Small intestine (tissue), 7 donors: ENCODE measurements around the gene GRIA4. TPM values are rescaled to one million over a fixed set of nuclear protein-coding genes. Genes with fewer than 3 reads are reported as not detected.

ENCODE experiments used
- DNase-seq, 2 donors: peaks; one replicate each; pipeline versions ENCODE4 v3.0.0 to v3.0.0-alpha.2; 2013
- FAIRE-seq: peaks from 2 replicates; lab custom pipeline; 2012; peaks lifted over from hg19 to GRCh38; lab: Jason Lieb, UNC
- H3K27ac ChIP-seq, 3 donors: one replicate each; pipeline ENCODE4 v1.5.1; 2013; ENCODE audit warnings: low read length in 2 of 3, mild to moderate bottlenecking in 2 of 3, control low read depth in 1 of 3, inconsistent platforms in 1 of 3, low read depth in 1 of 3, moderate library complexity in 1 of 3
- H3K27me3 ChIP-seq, 3 donors: one replicate each; pipeline ENCODE4 v1.6.1; 2013; ENCODE audit warnings: low read length in 3 of 3, inconsistent platforms in 1 of 3; ENCODE audit not compliant: control insufficient read depth in 3 of 3, insufficient read depth in 3 of 3
- H3K36me3 ChIP-seq, 3 donors: one replicate each; pipeline ENCODE4 v1.6.1; 2013; ENCODE audit warnings: low read length in 3 of 3, inconsistent platforms in 1 of 3, low read depth in 1 of 3, mild to moderate bottlenecking in 1 of 3, moderate library complexity in 1 of 3; ENCODE audit not compliant: control insufficient read depth in 3 of 3, insufficient read depth in 2 of 3
- H3K4me1 ChIP-seq, 3 donors: one replicate each; pipeline ENCODE4 v1.6.1; 2013; ENCODE audit warnings: low read length in 2 of 3, inconsistent platforms in 1 of 3, low read depth in 1 of 3, mild to moderate bottlenecking in 1 of 3, moderate library complexity in 1 of 3; ENCODE audit not compliant: control insufficient read depth in 3 of 3, insufficient read depth in 2 of 3
- H3K4me3 ChIP-seq, 3 donors: one replicate each; pipeline ENCODE4 v1.5.1; 2013; ENCODE audit warnings: low read length in 3 of 3, control low read depth in 1 of 3, inconsistent platforms in 1 of 3, low read depth in 1 of 3, mild to moderate bottlenecking in 1 of 3, moderate library complexity in 1 of 3
- H3K9me3 ChIP-seq, 2 donors: one replicate each; pipeline ENCODE4 v1.6.1; 2013; ENCODE audit warnings: low read depth in 1 of 2, low read length in 1 of 2; ENCODE audit not compliant: control insufficient read depth in 2 of 2, insufficient read depth in 1 of 2
- WGBS, 3 donors: extraction: QIAGEN DNeasy Blood & Tissue Kit; methylation state at CpG; one replicate each; pipeline ENCODE4 v1.1.7; 2013; 5-methylcytosine and 5-hydroxymethylcytosine counted together
- polyA plus RNA-seq, 4 donors: library from polyadenylated mRNA; stranded (reverse) in 3 of 4; unstranded in 1 of 4; fragments of 200-250 nt in 3 of 4; fragments of 120-200 nt in 1 of 4; gene quantifications; one replicate each; pipeline versions ENCODE4 v1.2.1 to v1.2.3, GENCODE V29; 2013
- donor health status: healthy with polysubstance abuse.
- donor health status: control.
- donor health status: control.
- donor health status: Bipolar disorder and iron deficiency.
- donor health status: healthy.

GRIA4 gene
- polyA plus RNA-seq, 4 donors = 0.34 to 22.9 TPM; not detected in 2

- H3K27me3 ChIP-seq = no peaks in the 10 kb centered on the region
- FAIRE-seq (no peak), DNase-seq (no peak)
- H3K36me3 ChIP-seq = no peaks in the 10 kb centered on the region
- H3K9me3 ChIP-seq = no peaks in the 10 kb centered on the region
- H3K27ac ChIP-seq = no peak overlapping the region
- 49 to 64% (median 49%) methylated on average over 2 of the region's 2 CpGs for WGBS, 3 donors
- H3K4me1 ChIP-seq = no peaks in the 10 kb centered on the region
- no peak overlapping the region for H3K4me3 ChIP-seq
These were observed 83.3 kb downstream of the GRIA4 start for GRCh38 chr11:105693075-105693759.

GRCh38 chr11:105696000-105696399 lies 86.1 kb downstream of the GRIA4 start:
- 81 to 89% (median 89%) methylated on average over 2 of the region's 2 CpGs for WGBS, 3 donors
- no peak for FAIRE-seq
- H3K9me3 ChIP-seq = no peaks in the 10 kb centered on the region

GRCh38 chr11:105697291-105697690 lies 87.4 kb downstream of the GRIA4 start:
- Histone ChIP-seq H3K36me3 (no peaks in the 10 kb centered on the region), H3K4me1 (no peaks in the 10 kb centered on the region), H3K27ac (no peak overlapping the region), H3K9me3 (no peaks in the 10 kb centered on the region), H3K27me3 (no peaks in the 10 kb centered on the region), H3K4me3 (no peak overlapping the region)
- no peak for FAIRE-seq
- 19 to 39% (median 37%) methylated on average over 1 of the region's 1 CpG for WGBS, 3 donors
- no peak for DNase-seq

More at GRCh38 chr11:105696000-105696399, 86.1 kb downstream of the GRIA4 start:
- no peak for DNase-seq
- Histone ChIP-seq H3K27ac (no peak overlapping the region), H3K36me3 (no peaks in the 10 kb centered on the region), H3K4me3 (no peak overlapping the region), H3K4me1 (no peaks in the 10 kb centered on the region), H3K27me3 (no peaks in the 10 kb centered on the region)

GRCh38 chr11:105699203-105699602 lies 89.3 kb downstream of the GRIA4 start:
- H3K9me3 ChIP-seq = no peaks in the 10 kb centered on the region
- FAIRE-seq (no peak), DNase-seq (no peak)
- no peak overlapping the region for H3K27ac ChIP-seq
- no peak overlapping the region for H3K4me3 ChIP-seq
- H3K27me3 ChIP-seq = no peaks in the 10 kb centered on the region
- 30 to 42% (median 36%) methylated on average over 3 of the region's 3 CpGs for WGBS, 3 donors
- no peaks in the 10 kb centered on the region for H3K4me1 ChIP-seq
- no peaks in the 10 kb centered on the region for H3K36me3 ChIP-seq

GRCh38 chr11:105700271-105700670 lies 90.4 kb downstream of the GRIA4 start:
- DNase-seq (no peak), FAIRE-seq (no peak)
- no peaks in the 10 kb centered on the region for H3K27me3 ChIP-seq
- no peak overlapping the region for H3K27ac ChIP-seq
- no peaks in the 10 kb centered on the region for H3K4me1 ChIP-seq
- H3K4me3 ChIP-seq = no peak overlapping the region
- H3K36me3 ChIP-seq = no peaks in the 10 kb centered on the region
- no peaks in the 10 kb centered on the region for H3K9me3 ChIP-seq

- DNase-seq = no peak
- Histone ChIP-seq H3K27me3 (no peaks in the 10 kb centered on the region), H3K9me3 (no peaks in the 10 kb centered on the region), H3K4me3 (no peak overlapping the region), H3K27ac (no peak overlapping the region), H3K4me1 (no peaks in the 10 kb centered on the region), H3K36me3 (no peaks in the 10 kb centered on the region)
- no peak for FAIRE-seq
- WGBS, 3 donors = 85 to 92% (median 86%) methylated on average over 3 of the region's 3 CpGs
These were observed 91.2 kb downstream of the GRIA4 start for GRCh38 chr11:105701098-105701497.

GRCh38 chr11:105705786-105706530 lies 96.1 kb downstream of the GRIA4 start:
- no peak overlapping the region for H3K4me3 ChIP-seq
- DNase-seq = no peak
- no peak for FAIRE-seq
- 79 to 86% (median 81%) methylated on average over 2 of the region's 2 CpGs for WGBS, 3 donors
- no peak overlapping the region for H3K27ac ChIP-seq
- H3K36me3 ChIP-seq = no peaks in the 10 kb centered on the region
- H3K27me3 ChIP-seq = no peaks in the 10 kb centered on the region
- no peaks in the 10 kb centered on the region for H3K4me1 ChIP-seq
- no peaks in the 10 kb centered on the region for H3K9me3 ChIP-seq

- 76 to 87% (median 86%) methylated on average over 5 of the region's 5 CpGs for WGBS, 3 donors
These were observed 103.2 kb downstream of the GRIA4 start for GRCh38 chr11:105713106-105713505.

More at GRCh38 chr11:105713106-105713505, 103.2 kb downstream of the GRIA4 start:
- no peaks in the 10 kb centered on the region for H3K4me1 ChIP-seq
- DNase-seq (no peak), FAIRE-seq (no peak)
- no peaks in the 10 kb centered on the region for H3K9me3 ChIP-seq
- H3K4me3 ChIP-seq = no peak overlapping the region
- no peak overlapping the region for H3K27ac ChIP-seq
- no peaks in the 10 kb centered on the region for H3K27me3 ChIP-seq
- no peaks in the 10 kb centered on the region for H3K36me3 ChIP-seq
